HepG2 (cell line): Measurements from ENCODE around the gene SLC30A4. TPM values are rescaled to one million over a fixed set of nuclear protein-coding genes. Genes with fewer than 3 reads are reported as not detected.

Experiments used
- ATF6 ChIP-seq: sonication (generic); formaldehyde crosslinking; conservative IDR thresholded peaks from 2 replicates; pipeline ENCODE4 v1.4.0; 2020; ENCODE audit warnings: missing genetic modification reagents
- CBX2 ChIP-seq, 2 experiments: fragments of 200-600 bp in 1 of 2; sonication (generic); formaldehyde crosslinking in 1 of 2; IDR thresholded peaks; 2 replicates each; pipeline versions ENCODE4 v1.7.0 to v1.8.1; 2018 to 2022; ENCODE audit warnings: low read depth in 2 of 2, low read length in 1 of 2, mild to moderate bottlenecking in 1 of 2, missing genetic modification reagents in 1 of 2
- FLYWCH1 ChIP-seq: sonication (generic); formaldehyde crosslinking; IDR thresholded peaks from 2 replicates; pipeline ENCODE4 v1.8.1; 2023; ENCODE audit warnings: mild to moderate bottlenecking, missing genetic modification reagents
- KDM6A ChIP-seq: IDR thresholded peaks from 2 replicates; pipeline ENCODE4 v1.6.1; 2016; ENCODE audit warnings: low read depth
- KLF11 ChIP-seq: IDR thresholded peaks from 2 replicates; pipeline ENCODE4 v1.6.1; 2016; ENCODE audit warnings: missing compliant biosample characterization
- MAFF ChIP-seq: IDR thresholded peaks from 2 replicates; pipeline ENCODE4 v1.6.1; 2011; ENCODE audit warnings: low read depth, low read length, improper control_type of control experiment
- NFE2L2 ChIP-seq: fragments of 150-350 bp; IDR thresholded peaks from 2 replicates; pipeline ENCODE4 v1.6.1; 2014; ENCODE audit warnings: low read length
- POGK ChIP-seq: sonication (generic); formaldehyde crosslinking; conservative IDR thresholded peaks from 2 replicates; pipeline ENCODE4 v1.8.0; 2022; ENCODE audit warnings: mild to moderate bottlenecking, moderate library complexity, missing genetic modification reagents
- SMC3 ChIP-seq: IDR thresholded peaks from 2 replicates; pipeline ENCODE4 v1.6.1; 2011; ENCODE audit warnings: low read length, improper control_type of control experiment
- ZKSCAN1 ChIP-seq: fragments of 150-350 bp; IDR thresholded peaks from 2 replicates; pipeline ENCODE4 v1.6.1; 2014; ENCODE audit warnings: low read length
- ZNF326 ChIP-seq: sonication (generic); formaldehyde crosslinking; IDR thresholded peaks from 2 replicates; pipeline ENCODE4 v1.4.0; 2020; ENCODE audit warnings: missing genetic modification reagents, borderline replicate concordance
- ZNF367 ChIP-seq: sonication (generic); formaldehyde crosslinking; IDR thresholded peaks from 2 replicates; pipeline ENCODE4 v1.4.0; 2020; ENCODE audit warnings: missing genetic modification reagents, borderline replicate concordance
- ZNF510 ChIP-seq: sonication (generic); formaldehyde crosslinking; IDR thresholded peaks from 2 replicates; pipeline ENCODE4 v1.4.0; 2020; ENCODE audit warnings: low read depth, mild to moderate bottlenecking, missing genetic modification reagents
- ZNF629 ChIP-seq: sonication (generic); formaldehyde crosslinking; conservative IDR thresholded peaks from 2 replicates; pipeline ENCODE4 v1.5.0; 2020; ENCODE audit warnings: missing genetic modification reagents
- ZNF710 ChIP-seq: sonication (generic); formaldehyde crosslinking; IDR thresholded peaks from 2 replicates; pipeline ENCODE4 v1.5.0; 2020; ENCODE audit warnings: mild to moderate bottlenecking, missing genetic modification reagents, borderline replicate concordance
- ZNF879 ChIP-seq: sonication (generic); formaldehyde crosslinking; IDR thresholded peaks from 2 replicates; pipeline ENCODE4 v1.8.1; 2023; ENCODE audit warnings: missing genetic modification reagents
- polyA plus RNA-seq, 8 experiments: library from polyadenylated mRNA; depleted of rRNA in 3 of 8; stranded (reverse) in 7 of 8; unstranded in 1 of 8; fragments of >200 nt; fragmentation: Illumina TruSeq in 4 of 8; extraction: Trizol in 4 of 8; gene quantifications; 2 replicates each; pipeline versions ENCODE4 v1.2.1 to v1.2.3, GENCODE V29; 2011 to 2016; ENCODE audit warnings: low read depth in 4 of 8, missing spikeins in 1 of 8, mixed read lengths in 1 of 8; ENCODE audit not compliant: insufficient read depth in 1 of 8
- total RNA-seq, 5 experiments: library from RNA; depleted of rRNA; stranded (reverse); fragments of >200 nt; fragmentation: Illumina TruSeq; extraction: Trizol; gene quantifications; 2 replicates each; pipeline ENCODE4 v1.2.3, GENCODE V29; 2016; ENCODE audit warnings: low read depth in 1 of 5
- TF ChIP-seq, protein P1 (sequence below): fragments of 450-650 bp; IDR thresholded peaks from 2 replicates; pipeline ENCODE4 v1.6.1; 2017; ENCODE audit warnings: mild to moderate bottlenecking
- TF ChIP-seq, protein P2 (sequence below): sonication (generic); formaldehyde crosslinking; IDR thresholded peaks from 2 replicates; pipeline ENCODE4 v1.9.0; 2021; ENCODE audit warnings: missing genetic modification reagents, borderline replicate concordance

The SLC30A4 gene
- total and polyA plus RNA-seq, 2 of the 13 experiments (the other 11 are each of a cell fraction or from before 2014, with no cell fraction given) = 0.01 to 0.04 TPM

DNA sequence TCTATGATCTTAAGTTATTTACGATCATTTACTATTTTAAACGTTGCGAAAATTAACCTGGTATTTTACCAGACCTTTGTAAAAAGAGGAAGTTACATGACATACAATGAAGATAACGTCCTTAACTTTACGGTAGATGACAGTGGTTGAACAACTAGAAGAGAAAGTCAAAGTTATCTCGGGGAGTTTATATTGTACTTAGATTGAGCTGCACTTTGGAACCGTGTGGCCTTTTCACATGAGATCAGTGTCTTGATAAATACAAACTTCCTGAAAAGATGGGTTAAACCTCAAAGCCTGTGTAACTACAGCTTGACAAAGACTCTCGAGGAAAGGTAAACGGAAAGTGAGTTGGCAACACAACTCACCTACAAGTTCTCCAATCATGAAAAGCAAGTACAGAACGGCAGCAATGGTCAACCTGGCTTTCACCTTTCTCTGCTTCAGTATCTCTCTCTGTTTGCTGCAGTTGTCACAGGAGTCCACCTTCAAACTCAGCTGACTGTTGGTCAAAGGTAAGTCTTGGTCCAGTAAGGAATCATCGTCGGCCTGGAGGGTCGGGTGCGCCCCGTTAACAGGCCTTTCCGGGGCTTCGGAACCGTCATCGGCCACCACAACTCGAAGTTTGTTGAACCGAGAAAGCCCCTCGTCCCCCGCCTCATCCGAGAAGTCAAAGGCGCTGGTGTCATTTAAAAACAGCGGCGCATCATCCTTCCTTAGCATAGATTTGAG, 793 bp downstream of the SLC30A4 start (continued):
- TF ChIP-seq, protein P1, sequence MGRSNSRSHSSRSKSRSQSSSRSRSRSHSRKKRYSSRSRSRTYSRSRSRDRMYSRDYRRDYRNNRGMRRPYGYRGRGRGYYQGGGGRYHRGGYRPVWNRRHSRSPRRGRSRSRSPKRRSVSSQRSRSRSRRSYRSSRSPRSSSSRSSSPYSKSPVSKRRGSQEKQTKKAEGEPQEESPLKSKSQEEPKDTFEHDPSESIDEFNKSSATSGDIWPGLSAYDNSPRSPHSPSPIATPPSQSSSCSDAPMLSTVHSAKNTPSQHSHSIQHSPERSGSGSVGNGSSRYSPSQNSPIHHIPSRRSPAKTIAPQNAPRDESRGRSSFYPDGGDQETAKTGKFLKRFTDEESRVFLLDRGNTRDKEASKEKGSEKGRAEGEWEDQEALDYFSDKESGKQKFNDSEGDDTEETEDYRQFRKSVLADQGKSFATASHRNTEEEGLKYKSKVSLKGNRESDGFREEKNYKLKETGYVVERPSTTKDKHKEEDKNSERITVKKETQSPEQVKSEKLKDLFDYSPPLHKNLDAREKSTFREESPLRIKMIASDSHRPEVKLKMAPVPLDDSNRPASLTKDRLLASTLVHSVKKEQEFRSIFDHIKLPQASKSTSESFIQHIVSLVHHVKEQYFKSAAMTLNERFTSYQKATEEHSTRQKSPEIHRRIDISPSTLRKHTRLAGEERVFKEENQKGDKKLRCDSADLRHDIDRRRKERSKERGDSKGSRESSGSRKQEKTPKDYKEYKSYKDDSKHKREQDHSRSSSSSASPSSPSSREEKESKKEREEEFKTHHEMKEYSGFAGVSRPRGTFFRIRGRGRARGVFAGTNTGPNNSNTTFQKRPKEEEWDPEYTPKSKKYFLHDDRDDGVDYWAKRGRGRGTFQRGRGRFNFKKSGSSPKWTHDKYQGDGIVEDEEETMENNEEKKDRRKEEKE = no peak
- TF ChIP-seq KDM6A = no peak
- no peak for TF ChIP-seq ZNF710 (CRISPR knock-in tag)
- no peak for TF ChIP-seq KLF11
- no peak for TF ChIP-seq ZNF326 (CRISPR knock-in tag)
- TF ChIP-seq FLYWCH1 (CRISPR knock-in tag) = no peak
- TF ChIP-seq, protein P2, sequence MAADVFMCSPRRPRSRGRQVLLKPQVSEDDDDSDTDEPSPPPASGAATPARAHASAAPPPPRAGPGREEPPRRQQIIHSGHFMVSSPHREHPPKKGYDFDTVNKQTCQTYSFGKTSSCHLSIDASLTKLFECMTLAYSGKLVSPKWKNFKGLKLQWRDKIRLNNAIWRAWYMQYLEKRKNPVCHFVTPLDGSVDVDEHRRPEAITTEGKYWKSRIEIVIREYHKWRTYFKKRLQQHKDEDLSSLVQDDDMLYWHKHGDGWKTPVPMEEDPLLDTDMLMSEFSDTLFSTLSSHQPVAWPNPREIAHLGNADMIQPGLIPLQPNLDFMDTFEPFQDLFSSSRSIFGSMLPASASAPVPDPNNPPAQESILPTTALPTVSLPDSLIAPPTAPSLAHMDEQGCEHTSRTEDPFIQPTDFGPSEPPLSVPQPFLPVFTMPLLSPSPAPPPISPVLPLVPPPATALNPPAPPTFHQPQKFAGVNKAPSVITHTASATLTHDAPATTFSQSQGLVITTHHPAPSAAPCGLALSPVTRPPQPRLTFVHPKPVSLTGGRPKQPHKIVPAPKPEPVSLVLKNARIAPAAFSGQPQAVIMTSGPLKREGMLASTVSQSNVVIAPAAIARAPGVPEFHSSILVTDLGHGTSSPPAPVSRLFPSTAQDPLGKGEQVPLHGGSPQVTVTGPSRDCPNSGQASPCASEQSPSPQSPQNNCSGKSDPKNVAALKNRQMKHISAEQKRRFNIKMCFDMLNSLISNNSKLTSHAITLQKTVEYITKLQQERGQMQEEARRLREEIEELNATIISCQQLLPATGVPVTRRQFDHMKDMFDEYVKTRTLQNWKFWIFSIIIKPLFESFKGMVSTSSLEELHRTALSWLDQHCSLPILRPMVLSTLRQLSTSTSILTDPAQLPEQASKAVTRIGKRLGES = no peak
- no peak for TF ChIP-seq ZKSCAN1
- TF ChIP-seq CBX2 (IDR thresholded peaks at IDR 0.05; ENCODE audit: low read depth, low read length) = peak; percentile 61; the same call in 1 of the 2 replicates
- TF ChIP-seq CBX2 (CRISPR knock-in tag; IDR thresholded peaks at IDR 0.05; ENCODE audit: low read depth) = no peak
- TF ChIP-seq ZNF629 (CRISPR knock-in tag) = no peak
- no peak for TF ChIP-seq ZNF879 (CRISPR knock-in tag)
- TF ChIP-seq ZNF510 (CRISPR knock-in tag) = no peak
- no peak for TF ChIP-seq POGK (CRISPR knock-in tag)
- no peak for TF ChIP-seq NFE2L2
- TF ChIP-seq SMC3 = no peak
- no peak for TF ChIP-seq ZNF367 (CRISPR knock-in tag)
- no peak for TF ChIP-seq MAFF
- no peak for TF ChIP-seq ATF6
